T follicular helper cell (primary cell): Measurements from ENCODE around the gene TEN1.

Experiments
- DNase-seq: peaks from one replicate; pipeline ENCODE4 v3.0.0-alpha.2; 2020; ENCODE audit warnings: low read depth

The TEN1 gene

GRCh38 chr17:76007131-76007849 lies 28.2 kb downstream of the TEN1 start:
- no peak for DNase-seq

GRCh38 chr17:76007850-76008165 lies 28.8 kb downstream of the TEN1 start:
- no peak for DNase-seq

GRCh38 chr17:76008208-76008607 lies 29.2 kb downstream of the TEN1 start:
- no peak for DNase-seq

- no peak for DNase-seq
Observed at GRCh38 chr17:76008630-76009425, 29.8 kb downstream of the TEN1 start.

- no peak for DNase-seq
Observed at GRCh38 chr17:76009447-76009846, 30.4 kb downstream of the TEN1 start.

- DNase-seq, result no peak
Observed at GRCh38 chr17:76009969-76010661, 31.1 kb downstream of the TEN1 start.

GRCh38 chr17:76011951-76012350 lies 32.9 kb downstream of the TEN1 start:
- no peak for DNase-seq

GRCh38 chr17:76013377-76013932 lies 34.4 kb downstream of the TEN1 start:
- DNase-seq, result no peak

GRCh38 chr17:76014100-76014924 lies 35.3 kb downstream of the TEN1 start:
- DNase-seq, result peak; percentile 68

GRCh38 chr17:76014925-76015261 lies 35.9 kb downstream of the TEN1 start:
- no peak for DNase-seq

- no peak for DNase-seq
Observed at GRCh38 chr17:76017481-76018339, 38.7 kb downstream of the TEN1 start.

GRCh38 chr17:76018340-76018680 lies 39.3 kb downstream of the TEN1 start:
- DNase-seq, result no peak

- DNase-seq, result no peak
Observed at GRCh38 chr17:76018801-76019200, 39.8 kb downstream of the TEN1 start.

GRCh38 chr17:76019833-76020467 lies 40.9 kb downstream of the TEN1 start:
- no peak for DNase-seq

GRCh38 chr17:76022285-76022684 lies 43.2 kb downstream of the TEN1 start:
- DNase-seq, result no peak

GRCh38 chr17:76022973-76023899 lies 44.2 kb downstream of the TEN1 start:
- DNase-seq, result no peak

GRCh38 chr17:76023900-76024237 lies 44.8 kb downstream of the TEN1 start:
- DNase-seq, result no peak

GRCh38 chr17:76024353-76024752 lies 45.3 kb downstream of the TEN1 start:
- DNase-seq, result no peak

- no peak for DNase-seq
Observed at GRCh38 chr17:76025294-76025693, 46.3 kb downstream of the TEN1 start.
